Nephron (organoid): ENCODE measurements around the gene BTRC.

Source experiments
- H3K27ac Mint-ChIP-seq, 3 experiments: 2 replicates each; pipeline ENCODE4 v1.8.0; 2020; ENCODE audit warnings: mixed read lengths in 3 of 3, mild to moderate bottlenecking in 2 of 3, moderate library complexity in 1 of 3
- H3K27me3 Mint-ChIP-seq: 2 replicates; pipeline ENCODE4 v1.8.0; 2021; ENCODE audit warnings: low read depth, mild to moderate bottlenecking, moderate library complexity, mixed read lengths
- H3K36me3 Mint-ChIP-seq: 2 replicates; pipeline ENCODE4 v1.8.0; 2020; ENCODE audit warnings: low read depth, mixed read lengths
- H3K4me1 Mint-ChIP-seq: 2 replicates; pipeline ENCODE4 v1.8.0; 2020; ENCODE audit warnings: mixed read lengths
- H3K4me3 Mint-ChIP-seq, 3 experiments: 2 replicates each; pipeline ENCODE4 v1.8.0; 2020; ENCODE audit warnings: mild to moderate bottlenecking in 3 of 3, mixed read lengths in 3 of 3, moderate library complexity in 2 of 3
- H3K9me3 Mint-ChIP-seq: 2 replicates; pipeline ENCODE4 v1.8.0; 2020; ENCODE audit warnings: mixed read lengths
- CTCF ChIP-seq, 3 experiments: fragments of 200-600 bp; sonication (generic); IDR thresholded peaks; one replicate each; pipeline ENCODE4 v1.5.0; 2021; ENCODE audit warnings: antibody characterized with exemption in 3 of 3; ENCODE audit not compliant: unreplicated experiment in 3 of 3

The BTRC gene

GRCh38 chr10:101482568-101482967 lies 128.6 kb downstream of the BTRC start:
- Mint-ChIP-seq H3K27me3 (peaks cover 13% of the 10 kb centered on the region), H3K36me3 (peaks cover 25% of the 10 kb centered on the region), H3K9me3 (no peaks in the 10 kb centered on the region), H3K4me1 (peaks cover 38% of the 10 kb centered on the region), H3K4me3 (no peak overlapping the region), H3K27ac (no peak overlapping the region)
- no peak for TF ChIP-seq CTCF (IDR thresholded peaks at IDR 0.05; ENCODE audit: unreplicated experiment in 3 of 3)

GRCh38 chr10:101484175-101484745 lies 130.3 kb downstream of the BTRC start:
- Mint-ChIP-seq H3K27ac (peak overlapping the region; percentile 36 to 59 (median 38)), H3K9me3 (no peaks in the 10 kb centered on the region), H3K4me3 (peak overlapping the region in 1 of 3 experiments; percentile 6), H3K36me3 (peaks cover 21% of the 10 kb centered on the region), H3K4me1 (peaks cover 43% of the 10 kb centered on the region), H3K27me3 (peaks cover 13% of the 10 kb centered on the region)
- no peak for TF ChIP-seq CTCF (IDR thresholded peaks at IDR 0.05; ENCODE audit: unreplicated experiment in 3 of 3)

GRCh38 chr10:101485207-101485606 lies 131.2 kb downstream of the BTRC start:
- peak overlapping the region in 1 of 3 experiments; percentile 40 for H3K27ac Mint-ChIP-seq
- H3K4me1 Mint-ChIP-seq = peaks cover 49% of the 10 kb centered on the region
- peaks cover 13% of the 10 kb centered on the region for H3K27me3 Mint-ChIP-seq
- no peaks in the 10 kb centered on the region for H3K9me3 Mint-ChIP-seq
- peak overlapping the region in 1 of 3 experiments; percentile 8 for H3K4me3 Mint-ChIP-seq
- peaks cover 16% of the 10 kb centered on the region for H3K36me3 Mint-ChIP-seq
- TF ChIP-seq CTCF (IDR thresholded peaks at IDR 0.05; ENCODE audit: unreplicated experiment in 3 of 3) = no peak

DNA sequence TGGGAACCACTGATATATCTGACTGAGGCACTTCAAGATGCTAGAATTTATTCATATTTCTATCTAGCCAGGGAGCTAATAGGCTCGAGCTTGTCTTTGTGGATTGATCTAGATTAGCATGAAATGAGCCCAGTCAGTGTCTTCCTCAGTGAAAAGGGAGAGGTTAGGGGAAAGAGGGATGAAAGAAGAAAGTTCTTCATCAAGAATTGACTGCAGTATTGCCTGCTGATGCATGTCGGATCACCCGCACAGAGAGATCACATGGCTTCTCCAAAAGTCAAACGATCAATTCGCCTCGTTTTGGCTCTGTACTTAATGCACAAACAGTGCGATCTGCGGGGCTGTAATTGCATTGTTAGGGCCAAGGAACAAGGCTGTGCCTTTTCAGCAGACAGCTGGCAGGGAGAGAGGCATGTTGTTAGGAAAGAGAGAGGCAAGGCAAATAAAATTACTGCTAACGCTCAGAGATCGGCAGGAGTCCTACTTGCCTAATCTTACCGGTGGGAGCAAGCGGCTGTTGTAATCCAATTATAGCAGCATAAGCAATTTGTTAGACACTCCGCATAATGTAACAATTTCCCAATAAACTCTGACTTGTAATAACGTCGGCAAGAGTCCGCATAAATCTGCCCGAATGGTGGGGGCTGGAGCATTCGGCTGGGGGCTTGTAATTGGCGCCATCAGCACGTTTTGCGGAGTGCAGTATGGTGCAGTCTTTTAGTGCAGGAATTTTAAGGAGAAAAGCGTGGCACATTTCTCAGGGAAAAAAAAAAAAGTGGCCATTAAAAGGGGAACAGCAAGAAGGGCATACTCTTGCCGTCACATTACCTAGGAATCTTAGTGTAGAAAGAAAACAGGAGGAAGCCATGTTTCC lies 132.0 kb downstream of the BTRC start:
- Mint-ChIP-seq H3K4me1 (peaks cover 49% of the 10 kb centered on the region), H3K36me3 (peaks cover 13% of the 10 kb centered on the region), H3K4me3 (peak overlapping the region; percentile 76 to 86 (median 81)), H3K27me3 (peaks cover 13% of the 10 kb centered on the region), H3K9me3 (no peaks in the 10 kb centered on the region), H3K27ac (peak overlapping the region; percentile 22 to 40 (median 37))
- no peak for TF ChIP-seq CTCF (IDR thresholded peaks at IDR 0.05; ENCODE audit: unreplicated experiment in 3 of 3)

GRCh38 chr10:101487399-101487798 lies 133.4 kb downstream of the BTRC start:
- peaks cover 49% of the 10 kb centered on the region for H3K4me1 Mint-ChIP-seq
- H3K27me3 Mint-ChIP-seq = peaks cover 13% of the 10 kb centered on the region
- H3K4me3 Mint-ChIP-seq = no peak overlapping the region
- H3K9me3 Mint-ChIP-seq = no peaks in the 10 kb centered on the region
- H3K36me3 Mint-ChIP-seq = peaks cover 4% of the 10 kb centered on the region
- TF ChIP-seq CTCF (IDR thresholded peaks at IDR 0.05; ENCODE audit: unreplicated experiment in 3 of 3) = no peak
- H3K27ac Mint-ChIP-seq = no peak overlapping the region
